Stimulated activated CD8-positive, alpha-beta memory T cell treated with anti-CD3 and anti-CD28 coated beads, Interleukin-15, amount 100 ng/mL, for 24 hours (primary cell): ENCODE data around the gene ITGB5.
"Not testable (repeated sequence)": the region's sequence is repeated elsewhere in the genome, so short reads cannot be mapped to it uniquely, and the experiment has no call there.

Experiments
- DNase-seq: peaks from one replicate; pipeline ENCODE4 v3.0.0-alpha.2; 2020; ENCODE audit warnings: low read depth

Gene ITGB5

DNA sequence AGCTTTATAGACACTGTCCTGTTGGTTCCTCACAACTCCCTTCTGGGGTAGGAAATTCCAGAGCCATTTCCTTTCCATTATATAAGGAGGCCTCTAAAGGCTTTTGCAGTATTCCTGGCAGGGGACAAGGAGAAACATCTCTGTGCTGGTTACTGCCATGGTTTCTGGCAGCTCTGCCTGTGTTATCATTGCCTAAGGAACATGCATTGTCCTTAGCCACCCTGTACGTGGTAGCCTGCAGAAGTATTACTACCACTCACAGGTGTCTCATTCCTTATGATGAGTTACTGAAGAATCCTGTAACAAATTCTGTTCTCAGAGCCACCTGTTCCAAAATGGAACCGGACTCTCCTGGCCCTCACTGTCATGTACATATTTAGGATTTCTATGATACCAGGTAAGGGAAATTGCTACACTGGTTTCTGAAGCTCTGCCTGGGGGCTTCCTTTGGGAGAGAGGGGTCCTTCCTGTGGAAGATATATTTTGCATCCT is 98.9 kb downstream of the ITGB5 start:
- DNase-seq = no peak

DNA sequence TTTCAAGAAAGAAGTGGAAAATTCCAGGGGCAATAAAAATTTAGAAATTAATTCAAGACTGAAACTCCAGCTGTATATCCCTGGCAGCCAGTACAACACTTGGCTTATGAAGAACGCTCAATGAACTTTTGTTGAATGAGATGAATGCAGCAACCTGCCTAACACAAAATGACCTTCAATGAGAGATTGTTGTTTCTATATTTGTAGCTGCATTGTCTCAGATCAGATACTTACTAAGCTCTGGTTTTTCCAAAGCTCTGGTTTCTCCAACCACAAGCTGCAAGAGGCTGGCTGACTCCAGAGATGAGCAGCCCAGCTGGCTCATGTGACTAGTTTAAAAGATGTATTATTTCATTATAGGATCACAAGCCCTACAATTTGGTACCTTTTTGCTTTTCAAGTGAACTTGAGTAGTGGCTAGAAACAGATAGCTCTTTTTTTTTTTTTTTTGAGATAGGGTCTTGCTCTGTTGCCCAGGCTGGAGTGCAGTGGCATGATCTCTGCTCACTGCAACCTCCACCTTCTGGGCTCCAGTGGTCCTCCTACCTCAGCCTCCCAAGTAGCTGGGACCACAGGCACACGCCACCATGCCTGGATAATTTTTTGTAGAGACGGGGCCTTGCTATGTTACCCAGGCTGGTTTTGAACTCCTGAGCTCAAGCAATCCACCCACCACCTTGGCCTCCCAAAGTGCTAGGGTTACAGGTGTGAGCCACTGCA is 99.5 kb downstream of the ITGB5 start:
- no peak for DNase-seq

- no peak for DNase-seq
These were observed 100.5 kb downstream of the ITGB5 start for GRCh38 chr3:124786511-124787241.

- DNase-seq = no peak
These were observed 101.2 kb downstream of the ITGB5 start for GRCh38 chr3:124785973-124786372.

DNA sequence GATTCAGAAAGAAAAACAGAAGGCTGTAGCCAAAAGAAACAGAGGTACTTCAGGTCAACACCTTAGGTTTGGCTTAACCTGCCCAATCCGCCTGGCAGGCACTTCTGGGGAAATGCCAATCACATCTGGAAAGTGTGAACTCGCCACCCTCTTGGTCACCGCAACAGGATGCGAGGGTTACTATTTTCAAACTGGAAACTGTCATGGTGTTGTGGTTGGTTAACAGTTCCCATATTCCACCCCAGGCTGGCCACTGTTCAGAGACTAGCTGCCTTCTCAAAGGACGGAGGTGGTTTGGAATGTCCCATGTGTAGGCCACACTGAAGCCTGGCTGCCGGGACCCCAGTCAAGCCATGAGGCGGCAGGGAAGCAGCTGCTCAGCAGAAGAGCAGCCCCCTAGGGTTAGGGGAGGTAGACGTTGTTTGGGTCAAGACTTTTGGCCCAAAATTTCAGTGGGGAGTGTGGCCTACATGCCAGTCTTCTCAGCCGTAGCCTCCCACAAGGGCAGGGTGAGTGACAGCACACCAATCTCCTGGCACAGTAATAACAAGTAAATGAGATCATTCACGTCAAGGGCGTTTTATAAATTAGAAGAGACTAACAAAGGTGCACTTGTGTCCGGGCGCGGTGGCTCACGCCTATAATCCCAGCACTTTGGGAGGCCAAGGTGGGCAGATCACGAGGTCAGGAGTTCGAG is 102.3 kb downstream of the ITGB5 start:
- DNase-seq = no peak

DNA sequence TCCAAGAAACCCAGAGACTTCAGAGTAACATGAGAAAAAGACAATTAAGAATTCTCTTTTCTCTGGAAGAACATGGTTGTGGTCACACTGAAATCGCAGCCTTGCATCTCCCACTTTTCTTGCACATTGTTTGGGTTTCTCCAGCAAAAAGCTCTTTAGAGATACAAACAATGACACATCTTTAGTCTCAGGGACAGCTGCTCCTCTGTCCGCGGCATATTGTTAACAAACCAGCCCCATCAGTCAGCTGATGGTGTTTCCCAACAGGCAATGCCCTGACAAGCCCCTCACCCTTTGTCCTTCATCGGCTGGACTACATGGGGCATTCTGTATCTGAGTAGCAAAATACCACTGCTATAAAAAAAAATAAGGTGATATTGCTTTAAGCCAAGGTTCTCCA is 103.5 kb downstream of the ITGB5 start:
- no peak for DNase-seq

- DNase-seq = not testable (repeated sequence)
These were observed 104.8 kb downstream of the ITGB5 start for GRCh38 chr3:124782377-124782712.

DNA sequence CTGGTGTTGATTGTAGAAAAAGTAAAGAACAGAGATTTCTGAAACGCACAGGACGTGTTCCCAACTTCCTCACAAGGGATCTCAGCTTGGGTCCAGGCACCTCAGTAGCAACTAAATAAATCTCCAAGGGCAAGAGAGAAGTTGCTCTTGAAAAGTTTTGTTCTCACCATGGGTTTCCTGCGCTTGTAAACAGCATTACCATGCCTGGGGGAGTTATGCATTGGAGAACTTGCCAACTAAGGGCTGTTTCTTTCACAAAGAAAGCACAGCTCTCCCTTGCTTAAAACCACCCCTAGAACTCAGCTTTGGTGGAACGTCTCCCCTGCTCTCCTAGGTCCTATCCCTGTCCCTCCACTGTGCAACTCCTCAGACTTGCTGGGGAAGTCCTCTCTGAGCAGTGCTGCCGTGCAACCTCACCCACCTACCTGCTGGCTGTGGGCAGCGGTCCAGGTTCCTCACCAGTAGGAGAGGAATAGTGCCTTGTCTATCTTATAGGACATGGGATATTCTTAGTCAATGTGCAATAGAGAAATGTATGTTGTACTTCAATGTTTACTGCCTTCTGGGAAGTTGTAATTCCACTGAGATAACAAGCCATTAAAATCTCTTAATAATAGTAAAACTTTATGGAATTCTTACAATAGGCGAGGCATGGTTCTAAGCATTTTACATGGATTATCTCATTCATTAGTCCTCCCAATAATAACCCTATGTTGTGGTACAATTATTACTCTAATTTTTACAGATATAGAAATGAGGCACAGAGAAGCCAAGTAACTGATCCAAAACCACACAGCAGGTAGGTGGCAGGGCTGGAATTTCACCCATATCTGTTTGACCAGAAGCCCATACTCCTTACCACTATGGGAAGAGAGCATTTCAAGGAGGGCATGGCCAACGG is 105.4 kb downstream of the ITGB5 start:
- DNase-seq = no peak

DNA sequence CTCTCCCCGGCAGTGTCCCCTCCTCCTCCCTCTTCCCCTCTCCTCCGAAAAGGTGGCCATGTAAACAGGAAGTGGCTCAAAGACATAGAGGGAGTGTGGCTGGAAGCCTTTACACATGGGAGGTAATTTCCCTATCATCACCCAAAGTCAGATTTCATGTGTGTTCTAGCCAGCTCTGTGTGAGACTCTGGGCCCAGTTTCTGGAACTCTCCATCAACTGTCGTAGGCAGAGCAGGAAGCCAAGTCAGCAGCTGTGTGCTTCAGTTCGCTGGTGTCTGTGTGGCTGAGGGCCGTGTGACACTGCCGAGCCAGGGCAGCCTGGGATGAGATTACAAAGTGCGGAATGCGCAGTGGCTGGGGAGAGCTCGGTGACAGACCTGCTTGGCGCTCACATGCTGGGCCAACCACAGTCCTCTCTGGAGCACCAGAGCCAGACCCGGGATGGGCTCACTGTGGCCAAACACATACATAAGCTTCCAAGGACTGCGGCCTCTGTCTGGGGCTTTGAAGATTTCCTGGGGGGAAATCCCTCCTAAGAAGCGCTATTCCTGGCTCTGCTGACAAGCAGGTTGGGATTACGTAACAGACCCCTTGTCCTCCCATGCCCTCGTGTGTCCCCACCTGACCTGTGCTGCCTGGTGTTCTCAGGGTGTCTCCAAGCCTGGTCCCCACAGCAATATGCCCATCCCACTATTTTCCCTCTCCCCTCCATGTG is 106.2 kb downstream of the ITGB5 start:
- DNase-seq = no peak

DNA sequence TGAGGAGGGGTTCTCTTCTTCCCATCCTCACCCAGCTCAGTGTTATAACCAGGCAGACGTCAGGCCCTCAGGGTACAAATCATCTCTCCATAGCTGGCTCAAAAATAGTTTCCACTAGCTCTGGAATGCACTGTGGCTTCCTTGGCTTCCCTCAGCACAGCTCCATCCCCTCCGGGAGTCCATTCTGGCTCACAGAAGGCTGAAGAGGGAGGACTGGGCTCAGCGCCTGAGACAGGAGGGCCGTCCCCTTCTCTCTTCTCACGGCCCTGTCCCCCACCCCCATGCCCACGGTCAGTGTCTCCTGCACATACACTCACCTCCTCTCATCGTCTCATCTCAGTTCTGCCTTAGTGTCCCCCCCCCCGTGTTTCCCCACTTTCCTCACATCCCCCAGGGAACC is 106.8 kb downstream of the ITGB5 start:
- no peak for DNase-seq

GRCh38 chr3:124779751-124780191 is 107.4 kb downstream of the ITGB5 start:
- DNase-seq = no peak

- no peak for DNase-seq
These were observed 108.0 kb downstream of the ITGB5 start for GRCh38 chr3:124779116-124779515.

DNA sequence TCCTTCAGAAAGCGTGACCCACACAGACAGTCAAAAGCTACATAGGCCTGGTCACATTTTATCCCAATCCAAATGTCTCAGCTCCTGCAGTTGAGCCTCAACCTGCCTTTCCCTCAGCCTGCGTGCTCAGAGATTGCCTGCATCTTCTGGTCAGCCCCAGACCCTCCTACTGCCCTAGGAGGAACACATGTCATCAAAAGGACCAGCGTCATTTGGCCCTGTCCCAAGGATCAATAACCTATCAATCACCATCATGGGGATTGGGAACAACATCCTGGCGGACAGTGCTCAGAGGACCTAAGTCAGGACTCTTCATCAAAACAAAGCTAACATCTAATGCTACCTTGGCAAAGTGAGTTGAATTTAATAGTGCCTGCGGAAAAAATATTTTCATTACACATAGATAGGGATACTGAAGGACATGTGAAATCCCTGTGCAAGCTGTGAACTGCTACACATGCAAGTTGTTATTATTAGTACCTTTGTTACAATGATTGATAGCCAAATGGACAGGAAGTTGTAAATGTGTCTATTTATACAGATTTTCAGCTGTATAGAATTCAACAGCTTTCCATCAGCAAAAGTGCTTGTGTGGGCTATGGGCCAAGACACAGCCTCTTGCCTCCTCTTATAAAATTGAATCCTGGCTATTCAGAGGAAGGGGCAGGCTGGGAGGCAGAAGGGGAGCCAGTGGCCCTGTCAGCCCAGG is 109.2 kb downstream of the ITGB5 start:
- no peak for DNase-seq

DNA sequence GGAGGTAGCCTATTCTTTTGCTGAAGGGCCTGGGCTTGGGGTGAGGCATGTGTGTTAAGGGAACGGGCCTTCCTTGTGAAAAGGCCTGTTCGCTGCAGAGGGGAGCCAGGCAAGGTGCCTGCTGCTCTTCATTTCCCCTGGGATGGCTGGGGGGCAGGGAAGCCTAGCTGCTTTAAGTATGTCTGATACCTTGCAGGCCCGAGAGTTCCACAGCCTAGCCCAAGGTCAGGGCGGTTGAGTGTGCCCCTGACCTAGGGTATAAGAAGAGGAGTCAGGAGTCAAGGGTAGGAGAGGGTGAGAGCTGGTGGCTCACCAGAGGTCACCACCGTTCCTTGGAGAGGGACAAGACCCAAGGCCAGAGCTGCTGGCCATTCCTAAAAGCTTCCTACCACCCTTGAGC is 110.3 kb downstream of the ITGB5 start:
- no peak for DNase-seq

DNA sequence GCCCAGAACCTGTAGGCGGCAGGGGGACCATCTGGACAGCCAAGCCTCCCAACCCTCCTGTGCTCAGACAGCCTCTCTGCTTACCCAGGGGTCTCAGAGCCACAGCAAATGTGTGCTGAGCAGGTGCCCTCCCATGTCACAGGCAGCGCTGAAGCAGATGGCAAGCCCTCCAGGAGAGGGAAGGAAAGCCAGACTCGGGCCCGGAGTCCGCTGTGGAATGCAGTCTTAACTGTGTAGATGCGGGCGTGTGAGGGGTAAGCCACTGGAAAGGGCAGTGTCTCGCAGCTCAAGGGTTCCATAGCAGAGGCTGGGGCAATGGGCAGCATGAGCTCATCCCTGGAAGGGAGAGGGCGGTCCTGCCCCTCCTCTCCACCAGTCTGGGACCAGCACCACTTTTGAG is 111.3 kb downstream of the ITGB5 start:
- DNase-seq = no peak

DNA sequence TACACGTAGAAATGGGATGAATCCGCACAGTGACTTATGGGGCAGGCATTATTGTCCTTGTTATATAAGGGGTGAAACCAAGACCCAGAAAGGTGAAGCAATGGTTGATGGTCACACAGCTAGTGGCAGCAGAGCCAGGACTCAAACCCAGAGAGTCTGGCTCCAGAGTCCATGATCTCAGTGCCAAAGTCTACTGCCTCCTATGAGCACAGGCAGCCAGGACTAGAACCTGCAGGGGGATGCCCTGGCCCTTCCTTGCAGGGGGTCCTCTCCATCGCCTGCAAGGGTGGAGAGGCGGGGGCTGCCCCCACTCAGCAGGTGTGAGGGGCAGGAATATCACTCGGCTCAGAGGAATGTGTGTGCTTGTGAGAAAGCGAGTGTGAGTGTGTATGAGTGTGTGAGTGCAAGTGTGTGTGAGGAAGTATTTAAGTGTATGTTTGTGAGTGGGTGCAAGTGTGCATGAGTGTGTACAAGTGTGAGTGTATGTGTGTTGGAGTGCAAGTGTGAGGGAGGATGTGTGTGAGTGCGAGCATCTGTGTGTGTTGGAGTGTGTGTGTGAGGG is 112.2 kb downstream of the ITGB5 start:
- no peak for DNase-seq

DNA sequence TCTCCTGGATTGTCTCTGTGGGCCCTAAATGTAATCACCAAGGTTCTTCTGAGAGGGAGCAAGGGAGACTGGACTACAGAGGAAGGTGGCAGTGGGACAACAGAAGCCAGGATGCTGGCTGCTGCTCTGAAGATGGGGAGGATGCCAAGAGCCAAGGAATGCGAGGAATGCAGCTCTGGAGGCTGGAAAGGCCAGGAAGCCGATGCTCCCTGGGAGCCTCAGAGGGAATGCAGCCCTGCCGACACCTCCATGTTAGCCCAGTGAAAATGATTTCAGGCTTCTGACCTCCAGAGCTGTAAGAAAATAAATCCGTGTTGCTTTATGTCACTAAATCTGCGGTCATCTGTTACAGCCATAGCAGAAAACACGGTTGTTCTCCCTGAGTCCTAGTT is 112.8 kb downstream of the ITGB5 start:
- DNase-seq = no peak

- DNase-seq = no peak
These were observed 113.5 kb downstream of the ITGB5 start for GRCh38 chr3:124773351-124774326.
